Glutamatergic neuron (in vitro differentiated cells): Measurements from ENCODE around the gene PHETA1. TPM values are rescaled to one million over a fixed set of nuclear protein-coding genes. Genes with fewer than 3 reads are reported as not detected.
A peak's percentile ranks its signal among the peaks of the same experiment; 100 is the strongest.
"Not testable (repeated sequence)": the region's sequence is repeated elsewhere in the genome, so short reads cannot be mapped to it uniquely, and the experiment has no call there.

ENCODE experiments used
- DNase-seq: peaks from one replicate; pipeline ENCODE4 v3.0.0; 2022
- H3K27ac Mint-ChIP-seq: one replicate; pipeline ENCODE4 v1.8.0; 2020; ENCODE audit warnings: mild to moderate bottlenecking, mixed read lengths, inconsistent platforms; ENCODE audit not compliant: unreplicated experiment
- H3K27me3 Mint-ChIP-seq: one replicate; pipeline ENCODE4 v1.8.0; 2020; ENCODE audit warnings: mild to moderate bottlenecking, moderate library complexity, mixed read lengths, inconsistent platforms; ENCODE audit not compliant: unreplicated experiment
- H3K36me3 Mint-ChIP-seq: one replicate; pipeline ENCODE4 v1.8.0; 2020; ENCODE audit warnings: mild to moderate bottlenecking, mixed read lengths, inconsistent platforms; ENCODE audit not compliant: unreplicated experiment
- H3K4me1 Mint-ChIP-seq: one replicate; pipeline ENCODE4 v1.8.0; 2020; ENCODE audit warnings: mild to moderate bottlenecking, low read depth, mixed read lengths, inconsistent platforms; ENCODE audit not compliant: unreplicated experiment
- H3K4me3 Mint-ChIP-seq: one replicate; pipeline ENCODE4 v1.8.0; 2020; ENCODE audit warnings: mild to moderate bottlenecking, mixed read lengths, inconsistent platforms; ENCODE audit not compliant: unreplicated experiment
- H3K9me3 Mint-ChIP-seq: one replicate; pipeline ENCODE4 v1.8.0; 2020; ENCODE audit warnings: mild to moderate bottlenecking, moderate library complexity, mixed read lengths, inconsistent platforms; ENCODE audit not compliant: unreplicated experiment
- CTCF ChIP-seq: fragments of 200-600 bp; sonication (generic); IDR thresholded peaks from one replicate; pipeline ENCODE4 v1.5.0; 2021; ENCODE audit not compliant: partially characterized antibody, unreplicated experiment
- total RNA-seq: library from RNA; stranded (reverse); fragmentation: NEBNext Ultra II Directional; extraction: Animal tissue kit (Norgen Biotek cat#: 25700); gene quantifications from one replicate; pipeline ENCODE4 v1.2.1, GENCODE V29; 2021; ENCODE audit not compliant: unreplicated experiment

Gene PHETA1
- total RNA-seq, 1 donor from 2014 or later: 33.2 TPM

GRCh38 chr12:111384596-111384995, 15.7 kb upstream of the PHETA1 start:
- H3K9me3 Mint-ChIP-seq: no peaks in the 10 kb centered on the region
- DNase-seq: no peak
- no peak for TF ChIP-seq CTCF
- H3K4me3 Mint-ChIP-seq: no peak overlapping the region
- no peaks in the 10 kb centered on the region for H3K36me3 Mint-ChIP-seq
- peaks cover 7% of the 10 kb centered on the region for H3K27me3 Mint-ChIP-seq
- no peak overlapping the region for H3K27ac Mint-ChIP-seq
- peaks cover 13% of the 10 kb centered on the region for H3K4me1 Mint-ChIP-seq

DNA sequence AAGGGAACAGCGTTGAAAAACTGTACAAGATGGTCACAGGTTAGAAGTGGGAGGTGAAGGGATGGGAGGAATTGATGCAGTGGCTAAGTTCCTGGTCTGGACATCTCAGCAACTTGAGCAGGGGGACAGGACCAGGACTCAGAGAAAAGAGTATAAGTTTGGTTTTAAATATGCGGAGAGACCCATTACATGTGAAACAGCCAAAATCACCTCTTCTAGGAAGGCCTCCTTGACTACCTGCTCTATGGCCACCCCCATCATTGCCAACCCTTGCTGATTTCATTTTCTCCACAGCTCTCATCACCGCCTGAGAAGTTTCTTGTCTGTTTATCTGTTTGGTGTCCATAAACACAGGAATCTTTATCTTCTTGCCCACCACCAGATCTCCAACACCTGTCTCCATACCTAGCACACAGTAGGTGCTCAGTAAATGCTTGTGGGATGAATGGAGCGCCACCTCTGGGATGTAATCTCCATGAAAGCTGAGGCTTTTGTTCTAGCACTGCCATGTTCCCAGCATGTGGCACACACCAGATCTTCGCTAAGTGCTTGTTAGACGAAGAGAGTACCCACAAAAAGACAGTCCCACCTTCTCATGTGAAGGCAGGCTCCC, 11.2 kb upstream of the PHETA1 start:
- Mint-ChIP-seq H3K27ac (no peak overlapping the region), H3K9me3 (peaks cover 2% of the 10 kb centered on the region), H3K4me1 (no peaks in the 10 kb centered on the region), H3K4me3 (no peak overlapping the region), H3K27me3 (peaks cover 4% of the 10 kb centered on the region), H3K36me3 (no peaks in the 10 kb centered on the region)
- DNase-seq: no peak
- no peak for TF ChIP-seq CTCF

GRCh38 chr12:111377440-111377839, 8.5 kb upstream of the PHETA1 start:
- Mint-ChIP-seq H3K4me1 (no peaks in the 10 kb centered on the region), H3K27me3 (peaks cover 4% of the 10 kb centered on the region), H3K9me3 (peaks cover 4% of the 10 kb centered on the region), H3K27ac (no peak overlapping the region), H3K4me3 (no peak overlapping the region), H3K36me3 (no peaks in the 10 kb centered on the region)
- no peak for TF ChIP-seq CTCF
- no peak for DNase-seq

- H3K36me3 Mint-ChIP-seq, H3K4me1 Mint-ChIP-seq, H3K27ac Mint-ChIP-seq, DNase-seq, H3K9me3 Mint-ChIP-seq, H3K27me3 Mint-ChIP-seq: not testable (repeated sequence)
- peak overlapping the region; percentile 6 for H3K4me3 Mint-ChIP-seq
Observed at GRCh38 chr12:111373231-111373630, 4.3 kb upstream of the PHETA1 start.

GRCh38 chr12:111369496-111370220, 763 bp upstream of the PHETA1 start:
- no peak overlapping the region for H3K27ac Mint-ChIP-seq
- H3K27me3 Mint-ChIP-seq: peaks cover 10% of the 10 kb centered on the region
- DNase-seq: no peak
- no peaks in the 10 kb centered on the region for H3K36me3 Mint-ChIP-seq
- no peak for TF ChIP-seq CTCF
- H3K4me3 Mint-ChIP-seq: peak overlapping the region; percentile 71
- peaks cover 5% of the 10 kb centered on the region for H3K4me1 Mint-ChIP-seq
- peaks cover 8% of the 10 kb centered on the region for H3K9me3 Mint-ChIP-seq
